ENCODE measurements around the gene LHPP. TPM values are rescaled to one million over a fixed set of nuclear protein-coding genes. Genes with fewer than 3 reads are reported as not detected.

LHPP gene
- total RNA-seq, 1 donor from 2014 or later: 4.2 TPM

DNA sequence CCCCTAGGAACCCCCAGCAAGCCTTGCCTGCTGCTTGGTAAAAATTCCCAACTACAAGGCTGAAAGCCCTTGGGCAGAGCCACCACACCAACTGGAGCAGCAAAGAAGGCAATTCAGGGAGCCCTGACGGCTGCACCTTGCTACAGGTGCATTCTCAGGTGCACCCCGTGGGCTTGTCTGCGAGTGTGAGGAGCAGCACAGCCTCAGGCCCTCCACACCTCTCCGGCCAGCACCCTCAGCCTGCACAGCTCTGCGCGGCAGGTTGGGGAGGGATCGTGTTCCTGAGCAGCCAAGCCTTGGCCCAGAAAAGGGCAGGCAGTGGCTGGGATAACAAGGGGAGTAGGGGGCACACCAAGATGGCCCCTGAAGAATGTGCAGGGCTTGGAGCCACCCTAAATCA is 178.4 kb downstream of the LHPP start:
- Mint-ChIP-seq H3K9me3 (ENCODE audit: unreplicated experiment) (no peaks in the 10 kb centered on the region), H3K4me3 (ENCODE audit: unreplicated experiment) (no peak overlapping the region), H3K4me1 (ENCODE audit: unreplicated experiment) (peaks cover 29% of the 10 kb centered on the region), H3K27me3 (ENCODE audit: unreplicated experiment) (no peaks in the 10 kb centered on the region), H3K36me3 (ENCODE audit: low read depth, unreplicated experiment) (peaks cover 14% of the 10 kb centered on the region), H3K27ac (ENCODE audit: unreplicated experiment) (no peak overlapping the region)
- no peak for DNase-seq (ENCODE audit: low spot score)
- TF ChIP-seq, protein P1, sequence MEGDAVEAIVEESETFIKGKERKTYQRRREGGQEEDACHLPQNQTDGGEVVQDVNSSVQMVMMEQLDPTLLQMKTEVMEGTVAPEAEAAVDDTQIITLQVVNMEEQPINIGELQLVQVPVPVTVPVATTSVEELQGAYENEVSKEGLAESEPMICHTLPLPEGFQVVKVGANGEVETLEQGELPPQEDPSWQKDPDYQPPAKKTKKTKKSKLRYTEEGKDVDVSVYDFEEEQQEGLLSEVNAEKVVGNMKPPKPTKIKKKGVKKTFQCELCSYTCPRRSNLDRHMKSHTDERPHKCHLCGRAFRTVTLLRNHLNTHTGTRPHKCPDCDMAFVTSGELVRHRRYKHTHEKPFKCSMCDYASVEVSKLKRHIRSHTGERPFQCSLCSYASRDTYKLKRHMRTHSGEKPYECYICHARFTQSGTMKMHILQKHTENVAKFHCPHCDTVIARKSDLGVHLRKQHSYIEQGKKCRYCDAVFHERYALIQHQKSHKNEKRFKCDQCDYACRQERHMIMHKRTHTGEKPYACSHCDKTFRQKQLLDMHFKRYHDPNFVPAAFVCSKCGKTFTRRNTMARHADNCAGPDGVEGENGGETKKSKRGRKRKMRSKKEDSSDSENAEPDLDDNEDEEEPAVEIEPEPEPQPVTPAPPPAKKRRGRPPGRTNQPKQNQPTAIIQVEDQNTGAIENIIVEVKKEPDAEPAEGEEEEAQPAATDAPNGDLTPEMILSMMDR (IDR thresholded peaks at IDR 0.05; ENCODE audit: unreplicated experiment): no peak

DNA sequence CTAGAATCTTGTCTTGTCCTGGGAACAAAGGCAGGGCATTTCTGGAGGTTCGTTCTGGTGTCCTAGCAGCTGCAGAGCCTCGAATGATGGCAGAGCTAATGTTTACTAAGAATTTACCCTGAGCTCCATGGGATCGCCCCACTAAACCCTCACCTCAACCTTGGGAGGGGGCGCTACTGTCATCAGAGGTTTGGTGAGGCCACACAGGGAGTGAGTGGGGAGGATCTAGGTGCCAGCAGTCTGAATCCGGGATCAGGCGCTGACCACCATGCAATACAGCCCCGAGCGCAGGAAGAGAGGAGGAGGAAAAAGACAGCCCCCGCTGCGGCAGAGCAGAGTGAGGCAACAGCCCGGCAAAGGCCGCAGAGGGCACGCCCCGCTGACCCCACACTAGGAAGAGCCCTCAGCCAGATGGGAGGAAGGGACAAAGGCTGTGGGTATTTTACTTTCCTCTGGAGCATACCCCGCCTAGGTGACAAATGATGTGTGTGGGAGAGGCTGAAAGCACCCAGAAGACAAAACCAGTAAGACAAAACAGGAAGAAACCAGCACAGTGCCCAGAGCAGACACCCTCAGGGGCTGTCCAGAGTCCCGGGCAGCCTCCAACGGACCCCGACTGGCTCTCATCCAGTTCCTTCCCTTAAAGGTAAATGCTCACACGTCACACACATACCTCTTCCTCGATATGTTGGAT is 179.1 kb downstream of the LHPP start:
- TF ChIP-seq, protein P1 (IDR thresholded peaks at IDR 0.05; ENCODE audit: unreplicated experiment): no peak
- Mint-ChIP-seq H3K9me3 (ENCODE audit: unreplicated experiment) (no peaks in the 10 kb centered on the region), H3K27me3 (ENCODE audit: unreplicated experiment) (no peaks in the 10 kb centered on the region), H3K4me1 (ENCODE audit: unreplicated experiment) (peaks cover 29% of the 10 kb centered on the region), H3K27ac (ENCODE audit: unreplicated experiment) (no peak overlapping the region), H3K4me3 (ENCODE audit: unreplicated experiment) (no peak overlapping the region), H3K36me3 (ENCODE audit: low read depth, unreplicated experiment) (peaks cover 14% of the 10 kb centered on the region)
- DNase-seq (ENCODE audit: low spot score): no peak

DNA sequence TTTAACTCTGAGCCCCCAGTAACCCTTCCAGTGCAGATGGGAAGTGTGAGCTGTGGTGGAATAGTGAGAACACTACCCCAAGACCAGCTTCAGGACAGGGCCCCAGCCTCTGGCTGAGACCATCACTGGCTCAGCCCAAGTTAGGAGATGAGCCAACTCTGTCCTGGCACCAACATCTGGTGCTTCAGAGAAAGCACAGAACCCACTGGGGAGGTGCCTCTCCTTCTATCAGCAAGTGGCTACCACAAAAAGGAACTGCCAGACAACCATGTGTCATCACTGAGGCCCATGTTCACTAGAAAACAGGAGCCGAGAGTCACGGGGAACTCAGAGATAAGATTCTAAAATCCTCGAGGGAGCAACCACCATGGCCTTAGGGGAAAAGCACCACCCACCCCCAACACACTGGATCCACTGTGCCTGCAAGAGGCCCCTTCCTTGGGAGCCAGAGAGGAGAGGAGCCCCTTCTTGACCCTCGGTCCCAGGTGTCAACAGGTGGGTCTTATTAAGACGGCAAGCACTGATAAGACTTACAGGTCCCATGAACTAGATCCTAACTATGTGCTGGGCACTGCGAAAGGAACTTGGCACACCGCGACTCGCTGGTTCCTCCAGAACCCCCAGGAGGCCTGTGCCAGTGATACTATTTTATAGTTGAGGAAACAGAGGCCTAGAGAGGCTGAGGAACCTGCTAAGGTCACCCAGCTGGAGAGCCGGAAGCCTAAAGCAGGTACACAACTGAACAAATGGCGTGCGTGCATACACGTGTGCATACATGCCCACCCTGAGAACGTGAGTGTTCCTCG is 179.9 kb downstream of the LHPP start:
- TF ChIP-seq, protein P1 (IDR thresholded peaks at IDR 0.05; ENCODE audit: unreplicated experiment): no peak
- Mint-ChIP-seq H3K27me3 (ENCODE audit: unreplicated experiment) (no peaks in the 10 kb centered on the region), H3K4me1 (ENCODE audit: unreplicated experiment) (peaks cover 29% of the 10 kb centered on the region), H3K9me3 (ENCODE audit: unreplicated experiment) (no peaks in the 10 kb centered on the region), H3K36me3 (ENCODE audit: low read depth, unreplicated experiment) (peaks cover 8% of the 10 kb centered on the region), H3K27ac (ENCODE audit: unreplicated experiment) (no peak overlapping the region), H3K4me3 (ENCODE audit: unreplicated experiment) (no peak overlapping the region)
- DNase-seq (ENCODE audit: low spot score): no peak

DNA sequence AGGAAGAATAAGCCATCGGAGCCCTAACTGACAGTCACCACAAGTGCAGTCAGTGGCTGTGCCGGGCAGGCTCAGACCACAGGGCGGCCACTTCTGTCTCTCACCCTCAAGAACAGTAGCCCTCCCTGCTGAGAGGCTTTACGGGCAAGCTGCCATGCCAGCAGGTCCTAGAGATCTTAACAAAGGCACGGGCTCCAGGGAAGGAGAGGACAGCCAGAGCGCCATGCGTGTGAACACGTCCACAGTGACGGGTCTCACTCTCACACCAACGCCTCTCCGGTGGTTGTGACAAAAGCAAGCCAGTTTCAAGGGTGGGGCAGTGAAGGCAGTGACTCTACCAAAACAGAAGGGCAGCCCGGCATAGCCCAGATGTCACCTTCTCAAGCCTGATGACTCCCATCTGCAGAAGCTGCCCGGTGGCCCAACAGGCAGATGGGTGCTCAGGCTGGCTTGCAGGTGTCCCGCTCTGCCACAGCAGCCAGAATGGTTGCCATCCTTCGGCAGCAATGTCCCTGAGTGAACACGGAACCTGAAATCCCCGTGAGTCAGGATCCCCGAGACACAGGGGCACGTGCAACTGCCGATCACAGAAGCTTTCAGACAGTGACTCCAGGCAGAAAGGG is 180.6 kb downstream of the LHPP start:
- Mint-ChIP-seq H3K27me3 (ENCODE audit: unreplicated experiment) (no peaks in the 10 kb centered on the region), H3K36me3 (ENCODE audit: low read depth, unreplicated experiment) (peaks cover 8% of the 10 kb centered on the region), H3K27ac (ENCODE audit: unreplicated experiment) (no peak overlapping the region), H3K9me3 (ENCODE audit: unreplicated experiment) (no peaks in the 10 kb centered on the region), H3K4me1 (ENCODE audit: unreplicated experiment) (peaks cover 30% of the 10 kb centered on the region), H3K4me3 (ENCODE audit: unreplicated experiment) (no peak overlapping the region)
- DNase-seq (ENCODE audit: low spot score): no peak
- TF ChIP-seq, protein P1 (IDR thresholded peaks at IDR 0.05; ENCODE audit: unreplicated experiment): no peak

Data from endothelial cell (in vitro differentiated cells).